ENCODE results near the gene NR1H3.

NR1H3 gene

DNA sequence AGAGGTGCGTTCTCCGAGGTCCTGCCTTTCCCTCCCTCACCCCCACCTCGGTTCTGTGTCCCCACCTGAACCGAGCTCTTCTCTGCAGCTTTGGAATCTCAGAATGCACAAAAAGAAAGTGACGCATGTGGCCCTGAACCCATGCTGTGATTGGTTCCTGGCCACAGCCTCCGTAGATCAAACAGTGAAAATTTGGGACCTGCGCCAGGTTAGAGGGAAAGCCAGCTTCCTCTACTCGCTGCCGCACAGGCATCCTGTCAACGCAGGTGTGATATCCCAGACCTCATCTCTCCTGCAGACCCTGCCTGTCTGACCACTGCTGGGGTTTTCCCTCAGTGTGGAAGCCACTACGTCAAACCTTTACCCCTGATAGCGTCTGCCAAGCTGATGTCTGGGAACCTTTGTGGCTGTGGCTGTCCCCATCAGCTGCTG, 23.1 kb upstream of the NR1H3 start:
- peak overlapping the region; percentile 45 for H3K4me3 ChIP-seq (ENCODE audit: low read depth, low read length)
- TF ChIP-seq, protein P1, sequence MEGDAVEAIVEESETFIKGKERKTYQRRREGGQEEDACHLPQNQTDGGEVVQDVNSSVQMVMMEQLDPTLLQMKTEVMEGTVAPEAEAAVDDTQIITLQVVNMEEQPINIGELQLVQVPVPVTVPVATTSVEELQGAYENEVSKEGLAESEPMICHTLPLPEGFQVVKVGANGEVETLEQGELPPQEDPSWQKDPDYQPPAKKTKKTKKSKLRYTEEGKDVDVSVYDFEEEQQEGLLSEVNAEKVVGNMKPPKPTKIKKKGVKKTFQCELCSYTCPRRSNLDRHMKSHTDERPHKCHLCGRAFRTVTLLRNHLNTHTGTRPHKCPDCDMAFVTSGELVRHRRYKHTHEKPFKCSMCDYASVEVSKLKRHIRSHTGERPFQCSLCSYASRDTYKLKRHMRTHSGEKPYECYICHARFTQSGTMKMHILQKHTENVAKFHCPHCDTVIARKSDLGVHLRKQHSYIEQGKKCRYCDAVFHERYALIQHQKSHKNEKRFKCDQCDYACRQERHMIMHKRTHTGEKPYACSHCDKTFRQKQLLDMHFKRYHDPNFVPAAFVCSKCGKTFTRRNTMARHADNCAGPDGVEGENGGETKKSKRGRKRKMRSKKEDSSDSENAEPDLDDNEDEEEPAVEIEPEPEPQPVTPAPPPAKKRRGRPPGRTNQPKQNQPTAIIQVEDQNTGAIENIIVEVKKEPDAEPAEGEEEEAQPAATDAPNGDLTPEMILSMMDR (IDR thresholded peaks at IDR 0.05; ENCODE audit: control insufficient read depth, extremely low read depth, insufficient read depth): no peak
- peak; percentile 65 for DNase-seq (ENCODE audit: low read depth)

- DNase-seq (ENCODE audit: low read depth): no peak
- no peak overlapping the region for H3K4me3 ChIP-seq (ENCODE audit: low read depth, low read length)
- TF ChIP-seq, protein P1 (IDR thresholded peaks at IDR 0.05; ENCODE audit: control insufficient read depth, extremely low read depth, insufficient read depth): no peak
Observed at GRCh38 chr11:47235163-47235562, 22.6 kb upstream of the NR1H3 start.

- TF ChIP-seq, protein P1 (IDR thresholded peaks at IDR 0.05; ENCODE audit: control insufficient read depth, extremely low read depth, insufficient read depth): no peak
- no peak overlapping the region for H3K4me3 ChIP-seq (ENCODE audit: low read depth, low read length)
- DNase-seq (ENCODE audit: low read depth): no peak
Observed at GRCh38 chr11:47236482-47236881, 21.3 kb upstream of the NR1H3 start.

- no peak overlapping the region for H3K4me3 ChIP-seq (ENCODE audit: low read depth, low read length)
- TF ChIP-seq, protein P1 (IDR thresholded peaks at IDR 0.05; ENCODE audit: control insufficient read depth, extremely low read depth, insufficient read depth): no peak
- DNase-seq (ENCODE audit: low read depth): no peak
Observed at GRCh38 chr11:47239852-47240251, 17.9 kb upstream of the NR1H3 start.

- H3K4me3 ChIP-seq (ENCODE audit: low read depth, low read length): no peak overlapping the region
- DNase-seq (ENCODE audit: low read depth): no peak
- TF ChIP-seq, protein P1 (IDR thresholded peaks at IDR 0.05; ENCODE audit: control insufficient read depth, extremely low read depth, insufficient read depth): no peak
Observed at GRCh38 chr11:47241841-47242301, 15.9 kb upstream of the NR1H3 start.

GRCh38 chr11:47242596-47243192, 15.1 kb upstream of the NR1H3 start:
- peak overlapping the region; percentile 23 for H3K4me3 ChIP-seq (ENCODE audit: low read depth, low read length)
- TF ChIP-seq, protein P1 (IDR thresholded peaks at IDR 0.05; ENCODE audit: control insufficient read depth, extremely low read depth, insufficient read depth): peak; percentile 24; the same call in 1 of the 2 replicates
- no peak for DNase-seq (ENCODE audit: low read depth)

- H3K4me3 ChIP-seq (ENCODE audit: low read depth, low read length): peak overlapping the region; percentile 23
- TF ChIP-seq, protein P1 (IDR thresholded peaks at IDR 0.05; ENCODE audit: control insufficient read depth, extremely low read depth, insufficient read depth): no peak
- peak; percentile 86 for DNase-seq (ENCODE audit: low read depth)
Observed at GRCh38 chr11:47243454-47243853, 14.3 kb upstream of the NR1H3 start.

All from LNCaP clone FGC (cell line).